8988T (cell line): ENCODE data around the gene CNTN5.
"Not testable (repeated sequence)": the region's sequence is repeated elsewhere in the genome, so short reads cannot be mapped to it uniquely, and the experiment has no call there.

Experiments used
- DNase-seq: peaks from one replicate; pipeline ENCODE4 v3.0.0; 2011

CNTN5 gene

GRCh38 chr11:99020352-99021225, at the start of gene CNTN5:
Gene CNTN5 (plus strand): TSS chr11:99020949.
- peak; percentile 6 for DNase-seq

- no peak for DNase-seq
Observed at GRCh38 chr11:98979205-98979604, 41.5 kb upstream of the CNTN5 start.

DNA sequence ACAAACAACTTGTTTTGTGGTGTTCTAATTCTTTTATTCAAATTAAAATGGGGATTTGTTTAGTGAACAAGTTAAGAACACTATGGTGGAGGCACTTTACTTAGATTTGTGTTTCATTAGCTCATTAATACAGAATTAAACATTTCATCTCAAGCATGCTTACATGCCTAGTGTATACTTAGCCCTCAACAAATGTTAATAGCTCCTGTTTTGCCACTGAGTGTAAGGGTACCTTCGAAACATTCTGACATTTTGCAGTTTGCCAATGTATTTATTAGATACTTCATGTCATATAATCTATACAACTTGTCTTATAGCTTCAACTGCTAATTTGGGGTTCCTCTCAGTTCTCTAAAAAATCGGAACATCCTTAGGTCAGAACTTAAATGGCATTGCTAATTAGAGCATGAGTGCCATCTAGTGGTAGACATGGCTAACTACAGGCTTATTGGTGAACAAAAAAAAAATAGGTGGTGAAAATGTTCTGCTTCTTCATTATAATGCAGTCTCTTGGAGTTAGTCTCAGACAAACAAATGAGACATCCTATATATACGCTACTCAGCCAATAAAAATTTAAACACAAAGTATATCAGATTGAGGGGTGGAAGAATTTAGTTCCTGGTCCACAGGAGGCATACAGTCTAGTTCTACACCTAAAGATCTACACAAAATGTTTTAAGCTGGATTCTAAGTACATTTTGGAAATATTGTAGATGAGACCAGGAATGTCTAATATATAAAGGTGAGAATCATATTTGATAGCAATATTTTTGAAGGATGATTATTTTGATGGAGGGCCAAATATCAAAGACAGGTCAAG, 4.9 kb upstream of the CNTN5 start:
- DNase-seq: no peak

DNA sequence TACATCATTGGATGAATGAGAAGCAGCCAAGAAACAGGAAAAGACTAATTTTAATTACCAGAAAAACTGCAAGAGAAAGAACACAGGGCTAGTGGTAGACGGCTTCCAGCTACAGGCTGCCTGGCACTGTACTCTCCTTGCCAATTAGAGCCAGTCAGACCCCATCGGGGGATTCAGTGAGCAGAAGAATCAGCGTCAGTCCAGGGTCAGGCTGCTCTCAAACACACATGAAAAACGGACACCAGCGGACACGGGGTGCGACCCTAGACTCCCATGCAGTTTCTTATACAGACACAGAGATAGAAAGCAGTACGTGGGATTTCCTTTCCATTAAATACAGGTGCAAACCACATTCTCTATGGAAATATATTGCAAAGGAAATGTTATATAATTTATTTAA, 1.1 kb upstream of the CNTN5 start:
- no peak for DNase-seq

- DNase-seq: no peak
Observed at GRCh38 chr11:99037057-99037456, 16.3 kb downstream of the CNTN5 start.

GRCh38 chr11:99063331-99063730, 42.6 kb downstream of the CNTN5 start:
- no peak for DNase-seq

GRCh38 chr11:99065121-99065520, 44.4 kb downstream of the CNTN5 start:
- DNase-seq: no peak

DNA sequence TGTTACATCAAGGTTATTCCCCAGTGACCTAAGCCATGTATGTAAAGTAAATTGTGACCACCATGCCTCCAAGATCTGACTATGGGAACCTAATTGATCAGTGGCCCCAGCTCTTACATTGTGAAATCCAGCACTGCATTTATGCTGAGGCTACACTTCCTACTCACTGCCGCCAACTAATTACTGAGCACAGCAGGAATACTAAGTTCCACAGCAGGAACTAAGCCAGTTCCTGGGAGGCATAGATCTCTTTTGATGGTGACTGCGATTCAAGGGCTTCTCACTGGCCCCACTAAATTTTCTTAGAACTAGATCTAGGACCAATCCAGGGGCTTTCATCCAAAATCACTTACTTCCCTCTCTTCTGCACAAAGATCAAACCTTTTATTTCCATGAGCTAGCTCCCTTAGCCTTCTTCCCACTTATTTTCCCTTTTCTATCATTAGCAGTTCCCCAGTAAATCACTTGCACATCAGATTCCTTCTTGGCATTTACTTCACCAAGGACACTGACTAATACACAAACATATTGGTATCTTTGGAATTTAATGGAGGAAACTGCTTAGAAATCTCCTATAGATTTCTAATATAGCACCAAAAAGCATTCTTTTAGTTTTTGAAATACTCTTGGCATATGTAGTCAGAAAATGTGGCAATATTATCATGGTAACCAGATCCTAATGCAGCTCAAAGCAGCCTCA, 46.0 kb downstream of the CNTN5 start:
- no peak for DNase-seq

DNA sequence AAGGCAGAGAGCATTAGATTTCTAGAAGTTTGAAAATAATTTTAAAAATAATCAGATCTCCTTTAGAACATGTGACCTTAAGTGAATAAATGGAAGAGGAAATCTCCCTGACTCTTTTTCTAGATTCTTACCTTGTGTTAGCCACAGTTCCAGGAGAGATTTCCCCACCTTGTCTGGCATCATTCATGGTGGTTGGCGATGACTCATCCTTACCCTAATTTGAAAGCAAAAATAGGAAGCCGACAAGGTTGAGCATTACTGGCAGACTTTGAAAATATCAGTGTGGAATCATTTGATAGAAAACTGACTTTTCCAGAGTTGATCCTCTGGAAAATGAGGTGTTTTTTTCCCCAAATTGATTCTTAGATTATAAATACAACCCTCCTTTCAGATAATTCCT, 48.1 kb downstream of the CNTN5 start:
- DNase-seq: no peak

DNA sequence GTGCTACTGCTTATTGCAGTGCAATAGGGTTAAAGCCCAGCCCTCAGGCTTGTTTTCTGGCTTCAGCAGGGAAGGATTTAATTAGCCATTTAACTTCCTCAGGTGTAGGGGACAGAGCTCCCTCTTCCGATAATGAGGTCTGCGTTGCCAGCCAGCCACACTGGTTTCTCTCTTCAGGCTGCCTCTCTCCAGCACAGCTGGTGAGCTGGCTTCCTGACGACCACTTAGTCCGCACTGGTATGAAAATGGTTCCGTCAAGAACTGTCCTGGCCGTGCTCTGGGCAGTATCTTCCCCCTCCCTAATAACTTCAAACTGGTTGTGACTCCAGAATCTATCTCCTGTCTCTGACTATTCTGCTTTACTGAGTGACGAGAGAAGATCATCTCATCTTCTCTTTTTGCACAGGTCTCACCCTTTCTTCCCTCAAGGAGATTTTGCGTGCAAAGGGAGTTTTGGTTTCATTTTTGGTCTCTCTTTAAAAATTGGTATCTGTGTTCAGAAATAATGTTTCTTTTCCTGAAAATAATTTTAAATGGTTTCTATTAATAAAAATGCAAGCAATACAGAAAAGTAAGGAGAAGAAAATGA, 49.2 kb downstream of the CNTN5 start:
- no peak for DNase-seq

- no peak for DNase-seq
Observed at GRCh38 chr11:99079576-99079975, 58.8 kb downstream of the CNTN5 start.

GRCh38 chr11:99080154-99080553, 59.4 kb downstream of the CNTN5 start:
- no peak for DNase-seq

DNA sequence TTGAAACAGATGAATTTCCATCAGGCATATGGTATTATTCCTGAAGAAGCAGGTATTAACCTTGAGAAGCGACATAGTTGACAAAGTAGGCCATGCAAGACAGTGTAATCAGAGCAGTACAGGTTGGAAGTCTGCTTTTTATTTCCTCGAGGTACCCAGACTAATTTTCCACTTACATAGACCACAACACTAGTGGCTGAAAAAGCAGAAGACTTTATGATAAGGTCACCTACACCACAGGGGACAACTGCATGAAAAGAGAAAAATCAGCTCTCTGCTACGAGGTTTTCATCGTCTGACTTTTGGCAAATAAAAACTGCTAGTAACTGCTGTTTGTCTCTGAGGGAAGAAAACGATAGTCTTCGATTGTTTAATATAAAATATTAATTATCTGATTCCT, 77.5 kb downstream of the CNTN5 start:
- no peak for DNase-seq

GRCh38 chr11:99098751-99099150, 78.0 kb downstream of the CNTN5 start:
- no peak for DNase-seq

DNA sequence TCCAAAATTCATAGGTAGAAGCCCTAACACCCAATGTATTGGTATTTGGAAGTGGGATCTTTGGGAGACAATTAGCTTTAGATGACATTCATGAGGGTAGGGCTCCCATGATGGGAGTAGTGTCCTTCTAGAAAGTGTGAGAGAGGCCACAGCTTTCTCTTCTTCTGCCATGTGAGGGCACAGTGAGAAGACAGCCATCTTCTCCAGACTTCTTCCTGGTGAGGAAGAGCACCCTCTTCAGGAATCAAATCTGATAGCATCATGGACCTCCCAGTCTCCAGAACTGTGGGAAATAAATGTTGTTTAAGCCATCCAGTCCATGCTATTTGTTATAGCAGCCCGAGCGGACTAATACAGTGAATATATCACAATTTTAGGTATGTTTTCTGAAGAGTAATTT, 96.9 kb downstream of the CNTN5 start:
- DNase-seq: no peak

DNA sequence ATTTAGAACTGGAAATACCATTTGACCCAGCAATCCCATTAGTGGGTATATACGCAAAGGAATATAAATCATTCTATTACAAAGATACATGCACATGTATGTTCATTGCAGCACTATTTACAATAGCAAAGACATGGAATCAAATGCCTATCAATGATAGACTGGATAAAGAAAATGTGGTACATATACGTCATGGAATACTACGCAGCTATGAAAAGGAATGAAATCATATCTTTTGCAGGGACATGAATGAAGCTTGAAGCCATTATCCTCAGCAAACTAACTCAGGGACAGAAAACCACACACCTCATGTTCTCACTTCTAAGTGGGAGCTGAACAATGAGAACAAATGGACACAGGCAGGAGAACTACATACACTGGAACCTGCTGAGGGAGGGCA, 113.1 kb downstream of the CNTN5 start:
- DNase-seq: not testable (repeated sequence)

- no peak for DNase-seq
Observed at GRCh38 chr11:99135508-99135907, 114.8 kb downstream of the CNTN5 start.

DNA sequence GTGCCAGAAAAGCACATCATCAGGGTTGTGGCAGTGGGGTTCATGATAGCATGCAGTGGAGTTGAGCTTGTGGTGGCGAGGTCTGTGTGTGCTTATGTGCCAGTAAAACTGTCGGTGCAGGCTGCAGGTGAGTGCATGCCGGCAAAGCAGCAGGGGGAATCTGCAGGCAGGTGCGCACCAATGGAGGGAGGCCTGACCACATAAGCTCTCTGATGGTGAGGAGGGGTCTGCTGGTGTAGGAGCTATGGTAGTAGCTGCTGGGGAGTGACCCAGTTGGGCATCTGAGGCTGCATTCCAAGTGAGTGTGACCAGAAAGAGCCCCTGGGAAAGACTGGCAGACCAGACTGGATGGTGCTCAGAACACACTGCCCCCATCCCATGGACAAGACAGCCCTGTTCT, 121.5 kb downstream of the CNTN5 start:
- DNase-seq: no peak

GRCh38 chr11:99148352-99148751, 127.6 kb downstream of the CNTN5 start:
- DNase-seq: no peak

- no peak for DNase-seq
Observed at GRCh38 chr11:99154277-99154676, 133.5 kb downstream of the CNTN5 start.

DNA sequence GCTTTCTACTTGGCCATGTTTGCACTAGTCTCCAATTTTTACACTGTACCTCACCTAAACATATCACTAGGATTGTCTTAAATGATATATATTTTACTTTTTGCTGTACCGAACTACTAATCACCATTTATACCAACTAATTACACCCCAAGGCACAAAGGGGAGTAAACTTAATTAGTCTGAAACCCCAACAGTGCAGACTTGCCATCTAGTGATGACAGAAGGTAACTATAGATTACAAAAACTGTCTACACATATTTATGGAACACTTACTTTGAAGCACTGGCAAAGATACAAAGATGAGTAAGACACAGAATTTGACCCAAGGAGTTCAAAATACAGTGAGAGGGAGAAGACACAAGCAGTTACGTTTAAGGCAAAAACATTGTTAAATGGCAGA, 139.7 kb downstream of the CNTN5 start:
- no peak for DNase-seq

GRCh38 chr11:99162819-99163218, 142.1 kb downstream of the CNTN5 start:
- DNase-seq: no peak

DNA sequence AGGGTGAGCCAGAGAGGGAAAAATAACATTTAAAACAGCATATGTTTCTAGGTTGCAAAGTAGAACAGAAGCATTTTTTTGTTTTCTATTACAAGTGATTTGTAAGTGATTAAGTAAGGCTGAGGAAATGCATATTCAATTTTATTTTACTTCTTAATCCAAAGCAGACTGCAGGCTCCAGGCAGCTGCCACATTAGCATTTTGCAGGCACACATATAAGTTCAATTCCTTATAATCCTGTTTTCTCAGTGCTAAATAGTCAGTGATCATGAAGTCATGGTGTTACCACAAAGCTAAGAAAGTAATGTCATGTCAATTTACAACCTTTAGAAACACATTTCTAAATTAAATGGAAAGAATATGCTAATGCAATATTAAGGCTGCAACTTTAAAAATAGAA, 149.8 kb downstream of the CNTN5 start:
- no peak for DNase-seq
